Panc1 (cell line): ENCODE data around the gene FAR2. TPM values are rescaled to one million over a fixed set of nuclear protein-coding genes. Genes with fewer than 3 reads are reported as not detected.

Source experiments
- ATAC-seq: fragments of 200-7000 bp; cut with Tn5 transposase; 2 replicates; pipeline ENCODE4 v1.9.1; 2020; ENCODE audit warnings: mild to moderate bottlenecking, moderate library complexity
- BruUV-seq: library from RNA; stranded (reverse); fragments of 400-500 nt; replicated peaks from 2 replicates; lab custom pipeline; 2021; lab: Mats Ljungman, UMichigan
- CTCF ChIA-PET: fragments of 300-600 bp; sonication (Branson Sonifier 250); formaldehyde crosslinking; loops from one replicate; lab custom pipeline; 2022; ENCODE audit warnings: antibody characterized with exemption; lab: Charles Lee
- POLR2A ChIA-PET: fragments of 300-600 bp; sonication (Branson Sonifier 250); formaldehyde crosslinking; loops from one replicate; lab custom pipeline; 2022; ENCODE audit warnings: antibody characterized with exemption; lab: Charles Lee
- DNase-seq: peaks from one replicate; pipeline ENCODE4 v3.0.0-alpha.2; 2010; ENCODE audit warnings: low read depth, low spot score
- H3K27ac ChIP-seq: 2 replicates; pipeline ENCODE4 v1.5.1; 2011; ENCODE audit warnings: mild to moderate bottlenecking, low read length, inconsistent platforms
- H3K27me3 ChIP-seq: fragments of 200-500 bp; sonication (Bioruptor generic); 2 replicates; pipeline ENCODE4 v1.6.0; 2014; ENCODE audit warnings: low read length, inconsistent platforms; ENCODE audit not compliant: control insufficient read depth, insufficient read depth
- H3K36me3 ChIP-seq: fragments of 200-500 bp; sonication (Bioruptor generic); 2 replicates; pipeline ENCODE4 v1.5.1; 2014; ENCODE audit warnings: inconsistent platforms, mild to moderate bottlenecking, low read length, moderate library complexity; ENCODE audit not compliant: control insufficient read depth, insufficient read depth
- H3K4me1 ChIP-seq: 2 replicates; pipeline ENCODE4 v1.5.1; 2011; ENCODE audit warnings: inconsistent platforms, mild to moderate bottlenecking, low read length, moderate library complexity; ENCODE audit not compliant: control insufficient read depth, insufficient read depth
- H3K4me3 ChIP-seq, 2 experiments: 2 replicates each; pipeline ENCODE4 v1.5.1; 2011 to 2012; ENCODE audit warnings: low read depth in 2 of 2, low read length in 2 of 2, mild to moderate bottlenecking in 2 of 2, inconsistent platforms in 1 of 2, moderate library complexity in 1 of 2
- H3K9me3 ChIP-seq: fragments of 200-500 bp; sonication (Bioruptor generic); 2 replicates; pipeline ENCODE4 v1.5.1; 2014; ENCODE audit warnings: low read depth, mild to moderate bottlenecking, inconsistent platforms, low read length, moderate library complexity; ENCODE audit not compliant: control insufficient read depth, insufficient read depth
- CTCF ChIP-seq: fragments of 450-650 bp; IDR thresholded peaks from 2 replicates; pipeline ENCODE4 v1.5.1; 2017; ENCODE audit warnings: mild to moderate bottlenecking
- POLR2AphosphoS5 ChIP-seq: IDR thresholded peaks from 2 replicates; pipeline ENCODE4 v1.6.1; 2012; ENCODE audit warnings: mild to moderate bottlenecking, low read depth, low read length, moderate library complexity
- REST ChIP-seq, 2 experiments: IDR thresholded peaks; 2 replicates each; pipeline ENCODE4 v1.6.1; 2011 to 2012; ENCODE audit warnings: low read depth in 2 of 2, control low read depth in 1 of 2, low read length in 1 of 2, mild to moderate bottlenecking in 1 of 2, moderate library complexity in 1 of 2; ENCODE audit not compliant: insufficient read depth in 1 of 2
- SIN3A ChIP-seq: IDR thresholded peaks from 2 replicates; pipeline ENCODE4 v1.6.1; 2012; ENCODE audit warnings: low read depth, mild to moderate bottlenecking, low read length, moderate library complexity, borderline replicate concordance; ENCODE audit not compliant: insufficient read depth
- TCF7L2 ChIP-seq: IDR thresholded peaks from 2 replicates; pipeline ENCODE4 v1.6.1; 2011; ENCODE audit warnings: mild to moderate bottlenecking, low read depth, low read length, inconsistent platforms
- in situ Hi-C: cut with HindIII; loops from 2 replicates; pipeline ENCODE4 v1.10.0; 2016; ENCODE audit warnings: low sequenced_read_pairs, low pct_unique_long_range_greater_than_20kb
- intact Hi-C: fragments of 100-400 bp; cut with micrococcal nuclease; formaldehyde crosslinking; loops from one replicate; pipeline ENCODE4 v1.10.0; 2022; ENCODE audit not compliant: unreplicated experiment
- total RNA-seq: library from RNA; stranded (reverse); gene quantifications from one replicate; pipeline ENCODE4 v1.2.1, GENCODE V29; 2021; ENCODE audit not compliant: unreplicated experiment

Gene FAR2
- total RNA-seq, 1 experiment from 2014 or later = 6.2 TPM

GRCh38 chr12:29314416-29314815 lies 165.3 kb downstream of the FAR2 start:
- TF ChIP-seq REST (IDR thresholded peaks at IDR 0.05; ENCODE audit: insufficient read depth in 1 of 2, low read depth in 2 of 2, low read length in 1 of 2) = no peak
- TF ChIP-seq POLR2AphosphoS5 = no peak
- no peak for TF ChIP-seq TCF7L2
- TF ChIP-seq CTCF = no peak
- no peak for TF ChIP-seq SIN3A
- CTCF ChIA-PET = no interaction called here
- in situ Hi-C loops = no loop called here

GRCh38 chr12:29316752-29317151 lies 167.7 kb downstream of the FAR2 start:
- DNase-seq = no peak
- Histone ChIP-seq H3K27ac (no peak overlapping the region), H3K4me1 (no peaks in the 10 kb centered on the region), H3K36me3 (no peaks in the 10 kb centered on the region), H3K27me3 (no peaks in the 10 kb centered on the region), H3K4me3 (no peak overlapping the region), H3K9me3 (no peaks in the 10 kb centered on the region)
- CTCF ChIA-PET = interaction anchor here (0.5 kb wide), 1 partner anchor 96 kb away, joined by 3 read pairs; no protein-coding TSS in a partner anchor
- intact Hi-C loops (loop anchor here (5.0 kb wide), 2 partner anchors 229 to 244 kb away; no protein-coding TSS in a partner anchor), in situ Hi-C loops (no loop called here)
- no TSS peak for BruUV-seq
- POLR2A ChIA-PET = no interaction called here
- no peak for ATAC-seq
- TF ChIP-seq TCF7L2 = no peak
- no peak for TF ChIP-seq REST (IDR thresholded peaks at IDR 0.05; ENCODE audit: insufficient read depth in 1 of 2, low read depth in 2 of 2, low read length in 1 of 2)
- TF ChIP-seq SIN3A = no peak
- no peak for TF ChIP-seq CTCF
- no peak for TF ChIP-seq POLR2AphosphoS5

More at GRCh38 chr12:29314416-29314815, 165.3 kb downstream of the FAR2 start:
- POLR2A ChIA-PET = no interaction called here
- ATAC-seq (no peak), DNase-seq (no peak)
- Histone ChIP-seq H3K27ac (no peak overlapping the region), H3K27me3 (no peaks in the 10 kb centered on the region), H3K36me3 (no peaks in the 10 kb centered on the region), H3K4me3 (no peak overlapping the region), H3K4me1 (no peaks in the 10 kb centered on the region), H3K9me3 (no peaks in the 10 kb centered on the region)
- no TSS peak for BruUV-seq
- intact Hi-C loops = no loop called here
